ENCODE data around the gene DNM1. TPM values are rescaled to one million over a fixed set of nuclear protein-coding genes. Genes with fewer than 3 reads are reported as not detected.

DNM1 gene
- total and polyA plus RNA-seq, 7 donors = 1.1 to 5.4 (median 2.1) TPM

GRCh38 chr9:128253140-128253990 lies 50.2 kb downstream of the DNM1 start:
- H3K27me3 ChIP-seq (ENCODE audit: insufficient read depth in 3 of 3, low read length in 2 of 3) = peaks cover 0 to 21% (median 11%) of the 10 kb centered on the region in 3 donors
- DNase-seq (no peak), ATAC-seq (no peak)
- H3K9me3 ChIP-seq = no peaks in the 10 kb centered on the region
- peaks cover 0 to 25% of the 10 kb centered on the region in 2 donors for H3K36me3 ChIP-seq (ENCODE audit: insufficient read depth in 1 of 2, low read depth in 1 of 2)
- H3K27ac ChIP-seq = no peak overlapping the region
- H3K4me1 ChIP-seq = no peaks in the 10 kb centered on the region
- no peak overlapping the region for H3K4me3 ChIP-seq
- intact Hi-C loops (cut with DNase I) = no loop called here
- 80 to 84% (median 83%) methylated on average over 30 to 31 of the region's 31 CpGs for WGBS, 3 donors
- TF ChIP-seq CTCF (IDR thresholded peaks at IDR 0.05) = no peak

GRCh38 chr9:128253991-128254346 lies 50.8 kb downstream of the DNM1 start:
- no peak overlapping the region for H3K27ac ChIP-seq
- H3K9me3 ChIP-seq = no peaks in the 10 kb centered on the region
- H3K27me3 ChIP-seq (ENCODE audit: insufficient read depth in 3 of 3, low read length in 2 of 3) = peaks cover 0 to 21% (median 11%) of the 10 kb centered on the region in 3 donors
- ATAC-seq (no peak), DNase-seq (no peak)
- WGBS, 3 donors = 87 to 97% (median 88%) methylated on average over 5 to 7 of the region's 7 CpGs
- no peak for TF ChIP-seq CTCF (IDR thresholded peaks at IDR 0.05)
- intact Hi-C loops (cut with DNase I) = no loop called here
- H3K4me1 ChIP-seq = no peaks in the 10 kb centered on the region
- peaks cover 2 to 31% of the 10 kb centered on the region in 2 donors for H3K36me3 ChIP-seq (ENCODE audit: insufficient read depth in 1 of 2, low read depth in 1 of 2)
- no peak overlapping the region for H3K4me3 ChIP-seq

- 82 to 84% (median 83%) methylated on average over 8 to 20 of the region's 20 CpGs for WGBS, 3 donors
- H3K27ac ChIP-seq = no peak overlapping the region
- H3K9me3 ChIP-seq = no peaks in the 10 kb centered on the region
- intact Hi-C loops (cut with DNase I) = no loop called here
- H3K4me1 ChIP-seq = no peaks in the 10 kb centered on the region
- peaks cover 0 to 21% (median 11%) of the 10 kb centered on the region in 3 donors for H3K27me3 ChIP-seq (ENCODE audit: insufficient read depth in 3 of 3, low read length in 2 of 3)
- ATAC-seq = no peak
- no peak overlapping the region for H3K4me3 ChIP-seq
- peaks cover 2 to 35% of the 10 kb centered on the region in 2 donors for H3K36me3 ChIP-seq (ENCODE audit: insufficient read depth in 1 of 2, low read depth in 1 of 2)
- no peak for DNase-seq
- TF ChIP-seq CTCF (IDR thresholded peaks at IDR 0.05) = no peak
Observed at GRCh38 chr9:128254362-128254761, 51.2 kb downstream of the DNM1 start.

GRCh38 chr9:128254855-128255759 lies 51.9 kb downstream of the DNM1 start:
- peaks cover 2 to 43% of the 10 kb centered on the region in 2 donors for H3K36me3 ChIP-seq (ENCODE audit: insufficient read depth in 1 of 2, low read depth in 1 of 2)

More at GRCh38 chr9:128254855-128255759, 51.9 kb downstream of the DNM1 start:
- DNase-seq (peak; percentile 71 to 81), ATAC-seq (peak; percentile 56 to 77 (median 68))
- peak; percentile 67 for TF ChIP-seq CTCF (IDR thresholded peaks at IDR 0.05)
- 59 to 68% (median 63%) methylated on average over 18 of the region's 18 CpGs for WGBS, 3 donors
- no peak overlapping the region for H3K4me3 ChIP-seq
- no peaks in the 10 kb centered on the region for H3K4me1 ChIP-seq
- H3K27me3 ChIP-seq (ENCODE audit: insufficient read depth in 3 of 3, low read length in 2 of 3) = peaks cover 0 to 21% (median 11%) of the 10 kb centered on the region in 3 donors
- intact Hi-C loops (cut with DNase I) = no loop called here
- H3K27ac ChIP-seq = no peak overlapping the region
- no peaks in the 10 kb centered on the region for H3K9me3 ChIP-seq
